ENCODE data around the gene NELL1. TPM values are rescaled to one million over a fixed set of nuclear protein-coding genes. Genes with fewer than 3 reads are reported as not detected.

The NELL1 gene
- polyA plus RNA-seq, 4 donors, result 0.18 to 5.1 TPM; not detected in 2

GRCh38 chr11:21470521-21470920 lies 801.1 kb downstream of the NELL1 start:
- no peak overlapping the region for H3K27ac ChIP-seq (ENCODE audit: low read depth in 1 of 3, low read length in 2 of 3)
- no peak for DNase-seq
- no peak overlapping the region for H3K4me3 ChIP-seq (ENCODE audit: low read depth in 1 of 3, low read length in 3 of 3)
- H3K9me3 ChIP-seq (ENCODE audit: control insufficient read depth in 2 of 2, insufficient read depth in 1 of 2, low read depth in 1 of 2, low read length in 1 of 2), result no peaks in the 10 kb centered on the region
- no peaks in the 10 kb centered on the region for H3K36me3 ChIP-seq (ENCODE audit: control insufficient read depth in 3 of 3, insufficient read depth in 2 of 3, low read depth in 1 of 3, low read length in 3 of 3)
- no peak for FAIRE-seq
- H3K27me3 ChIP-seq (ENCODE audit: control insufficient read depth in 3 of 3, insufficient read depth in 3 of 3, low read length in 3 of 3), result peaks cover 0 to 4% (median 0%) of the 10 kb centered on the region in 3 donors
- no peaks in the 10 kb centered on the region for H3K4me1 ChIP-seq (ENCODE audit: control insufficient read depth in 3 of 3, insufficient read depth in 2 of 3, low read depth in 1 of 3, low read length in 2 of 3)

DNA sequence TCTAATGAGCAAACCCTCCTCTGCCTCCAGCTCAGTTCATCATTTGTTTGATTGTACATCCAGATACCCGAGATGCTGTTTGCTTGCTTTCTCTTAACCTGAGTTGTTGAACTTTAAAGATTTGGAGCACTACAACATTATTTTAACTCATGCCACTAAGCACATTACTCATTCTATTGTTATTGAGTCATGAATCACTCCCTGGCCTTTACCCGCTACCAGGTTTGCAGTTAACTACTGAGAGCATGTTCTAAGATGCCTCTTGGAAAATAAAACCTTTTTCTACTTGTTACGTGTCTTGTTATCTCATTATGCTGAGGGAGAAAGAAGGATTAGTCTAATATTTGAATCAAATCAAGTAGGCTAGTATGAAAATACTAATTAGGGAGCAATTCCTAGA lies 802.9 kb downstream of the NELL1 start:
- Histone ChIP-seq H3K27ac (ENCODE audit: low read depth in 1 of 3, low read length in 2 of 3) (no peak overlapping the region), H3K36me3 (ENCODE audit: control insufficient read depth in 3 of 3, insufficient read depth in 2 of 3, low read depth in 1 of 3, low read length in 3 of 3) (no peaks in the 10 kb centered on the region), H3K9me3 (ENCODE audit: control insufficient read depth in 2 of 2, insufficient read depth in 1 of 2, low read depth in 1 of 2, low read length in 1 of 2) (no peaks in the 10 kb centered on the region), H3K4me3 (ENCODE audit: low read depth in 1 of 3, low read length in 3 of 3) (no peak overlapping the region), H3K4me1 (ENCODE audit: control insufficient read depth in 3 of 3, insufficient read depth in 2 of 3, low read depth in 1 of 3, low read length in 2 of 3) (no peaks in the 10 kb centered on the region), H3K27me3 (ENCODE audit: control insufficient read depth in 3 of 3, insufficient read depth in 3 of 3, low read length in 3 of 3) (peaks cover 0 to 4% (median 0%) of the 10 kb centered on the region in 3 donors)
- no peak for DNase-seq
- no peak for FAIRE-seq
- 36 to 59% (median 59%) methylated on average over 3 of the region's 3 CpGs for WGBS, 3 donors

GRCh38 chr11:21474529-21474928 lies 805.1 kb downstream of the NELL1 start:
- no peak for DNase-seq
- no peak overlapping the region for H3K27ac ChIP-seq (ENCODE audit: low read depth in 1 of 3, low read length in 2 of 3)
- no peaks in the 10 kb centered on the region for H3K36me3 ChIP-seq (ENCODE audit: control insufficient read depth in 3 of 3, insufficient read depth in 2 of 3, low read depth in 1 of 3, low read length in 3 of 3)
- peaks cover 0 to 4% (median 0%) of the 10 kb centered on the region in 3 donors for H3K27me3 ChIP-seq (ENCODE audit: control insufficient read depth in 3 of 3, insufficient read depth in 3 of 3, low read length in 3 of 3)
- no peaks in the 10 kb centered on the region for H3K4me1 ChIP-seq (ENCODE audit: control insufficient read depth in 3 of 3, insufficient read depth in 2 of 3, low read depth in 1 of 3, low read length in 2 of 3)
- no peak for FAIRE-seq
- no peaks in the 10 kb centered on the region for H3K9me3 ChIP-seq (ENCODE audit: control insufficient read depth in 2 of 2, insufficient read depth in 1 of 2, low read depth in 1 of 2, low read length in 1 of 2)
- H3K4me3 ChIP-seq (ENCODE audit: low read depth in 1 of 3, low read length in 3 of 3), result no peak overlapping the region

DNA sequence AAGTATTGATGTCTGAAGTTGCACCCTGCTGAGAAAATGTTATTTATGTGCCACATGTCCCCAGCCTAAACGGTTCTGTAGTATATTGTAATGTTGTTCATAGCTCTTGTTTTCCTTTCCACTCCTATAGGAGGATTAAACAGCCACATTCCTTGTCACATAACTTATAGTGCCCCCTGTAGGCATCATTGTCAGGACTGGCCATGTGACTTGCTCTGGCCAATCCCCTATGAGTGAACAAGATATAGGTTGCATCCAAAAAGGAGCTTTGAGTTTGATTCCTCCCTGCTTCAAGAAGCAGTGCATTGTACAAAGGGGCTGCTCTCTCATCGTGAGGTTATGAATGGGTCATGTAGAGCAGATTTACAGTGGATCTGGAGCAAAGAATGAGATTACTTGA lies 805.9 kb downstream of the NELL1 start:
- no peak overlapping the region for H3K27ac ChIP-seq (ENCODE audit: low read depth in 1 of 3, low read length in 2 of 3)
- FAIRE-seq, result no peak

DNA sequence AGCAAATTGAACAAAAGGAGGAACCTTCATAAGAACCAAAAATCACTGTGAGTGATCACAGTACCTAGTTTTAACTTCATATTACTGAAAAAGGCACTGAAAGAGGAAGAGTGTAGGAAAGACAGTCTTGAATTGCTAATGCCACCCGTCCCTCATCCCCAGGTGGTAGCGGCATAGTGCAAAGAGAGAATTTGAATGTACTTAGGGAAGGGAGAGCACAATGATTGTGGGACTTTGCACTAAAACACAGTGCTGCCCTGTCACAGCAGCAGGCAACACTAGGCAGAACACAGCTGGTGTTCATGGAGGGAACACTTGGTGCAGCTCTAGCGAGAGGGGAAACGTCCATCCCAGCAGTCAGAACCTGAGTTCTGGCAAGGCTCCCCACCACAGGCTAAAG lies 807.2 kb downstream of the NELL1 start:
- Histone ChIP-seq H3K9me3 (ENCODE audit: control insufficient read depth in 2 of 2, insufficient read depth in 1 of 2, low read depth in 1 of 2, low read length in 1 of 2) (no peaks in the 10 kb centered on the region), H3K27ac (ENCODE audit: low read depth in 1 of 3, low read length in 2 of 3) (no peak overlapping the region), H3K27me3 (ENCODE audit: control insufficient read depth in 3 of 3, insufficient read depth in 3 of 3, low read length in 3 of 3) (no peaks in the 10 kb centered on the region), H3K36me3 (ENCODE audit: control insufficient read depth in 3 of 3, insufficient read depth in 2 of 3, low read depth in 1 of 3, low read length in 3 of 3) (no peaks in the 10 kb centered on the region), H3K4me1 (ENCODE audit: control insufficient read depth in 3 of 3, insufficient read depth in 2 of 3, low read depth in 1 of 3, low read length in 2 of 3) (no peaks in the 10 kb centered on the region), H3K4me3 (ENCODE audit: low read depth in 1 of 3, low read length in 3 of 3) (no peak overlapping the region)
- WGBS, 3 donors, result 71 to 88% (median 83%) methylated on average over 4 of the region's 4 CpGs
- DNase-seq (no peak), FAIRE-seq (no peak)

More for the DNA sequence above, 805.9 kb downstream of the NELL1 start:
- Histone ChIP-seq H3K4me3 (ENCODE audit: low read depth in 1 of 3, low read length in 3 of 3) (no peak overlapping the region), H3K4me1 (ENCODE audit: control insufficient read depth in 3 of 3, insufficient read depth in 2 of 3, low read depth in 1 of 3, low read length in 2 of 3) (no peaks in the 10 kb centered on the region), H3K9me3 (ENCODE audit: control insufficient read depth in 2 of 2, insufficient read depth in 1 of 2, low read depth in 1 of 2, low read length in 1 of 2) (no peaks in the 10 kb centered on the region), H3K27me3 (ENCODE audit: control insufficient read depth in 3 of 3, insufficient read depth in 3 of 3, low read length in 3 of 3) (peaks cover 0 to 4% (median 0%) of the 10 kb centered on the region in 3 donors), H3K36me3 (ENCODE audit: control insufficient read depth in 3 of 3, insufficient read depth in 2 of 3, low read depth in 1 of 3, low read length in 3 of 3) (no peaks in the 10 kb centered on the region)
- WGBS, 3 donors, result 72 to 73% (median 72%) methylated on average over 2 of the region's 2 CpGs
- DNase-seq, result no peak

- H3K36me3 ChIP-seq (ENCODE audit: control insufficient read depth in 3 of 3, insufficient read depth in 2 of 3, low read depth in 1 of 3, low read length in 3 of 3), result no peaks in the 10 kb centered on the region
- FAIRE-seq (no peak), DNase-seq (no peak)
- no peaks in the 10 kb centered on the region for H3K4me1 ChIP-seq (ENCODE audit: control insufficient read depth in 3 of 3, insufficient read depth in 2 of 3, low read depth in 1 of 3, low read length in 2 of 3)
- no peak overlapping the region for H3K4me3 ChIP-seq (ENCODE audit: low read depth in 1 of 3, low read length in 3 of 3)
- no peaks in the 10 kb centered on the region for H3K27me3 ChIP-seq (ENCODE audit: control insufficient read depth in 3 of 3, insufficient read depth in 3 of 3, low read length in 3 of 3)
- H3K27ac ChIP-seq (ENCODE audit: low read depth in 1 of 3, low read length in 2 of 3), result no peak overlapping the region
- WGBS, 3 donors, result 40 to 55% (median 52%) methylated on average over 2 of the region's 2 CpGs
- H3K9me3 ChIP-seq (ENCODE audit: control insufficient read depth in 2 of 2, insufficient read depth in 1 of 2, low read depth in 1 of 2, low read length in 1 of 2), result no peaks in the 10 kb centered on the region
These were observed 810.9 kb downstream of the NELL1 start for GRCh38 chr11:21480240-21480639.

- FAIRE-seq, result no peak
- no peak overlapping the region for H3K4me3 ChIP-seq (ENCODE audit: low read depth in 1 of 3, low read length in 3 of 3)
These were observed 811.9 kb downstream of the NELL1 start for GRCh38 chr11:21481255-21481654.

GRCh38 chr11:21484039-21484438 lies 814.7 kb downstream of the NELL1 start:
- FAIRE-seq (no peak), DNase-seq (no peak)
- WGBS, 3 donors, result 95 to 96% (median 96%) methylated on average over 4 of the region's 4 CpGs
- no peaks in the 10 kb centered on the region for H3K4me1 ChIP-seq (ENCODE audit: control insufficient read depth in 3 of 3, insufficient read depth in 2 of 3, low read depth in 1 of 3, low read length in 2 of 3)
- no peaks in the 10 kb centered on the region for H3K27me3 ChIP-seq (ENCODE audit: control insufficient read depth in 3 of 3, insufficient read depth in 3 of 3, low read length in 3 of 3)
- no peaks in the 10 kb centered on the region for H3K36me3 ChIP-seq (ENCODE audit: control insufficient read depth in 3 of 3, insufficient read depth in 2 of 3, low read depth in 1 of 3, low read length in 3 of 3)
- H3K27ac ChIP-seq (ENCODE audit: low read depth in 1 of 3, low read length in 2 of 3), result no peak overlapping the region
- H3K9me3 ChIP-seq (ENCODE audit: control insufficient read depth in 2 of 2, insufficient read depth in 1 of 2, low read depth in 1 of 2, low read length in 1 of 2), result no peaks in the 10 kb centered on the region
- no peak overlapping the region for H3K4me3 ChIP-seq (ENCODE audit: low read depth in 1 of 3, low read length in 3 of 3)

More at GRCh38 chr11:21481255-21481654, 811.9 kb downstream of the NELL1 start:
- no peaks in the 10 kb centered on the region for H3K36me3 ChIP-seq (ENCODE audit: control insufficient read depth in 3 of 3, insufficient read depth in 2 of 3, low read depth in 1 of 3, low read length in 3 of 3)
- no peaks in the 10 kb centered on the region for H3K4me1 ChIP-seq (ENCODE audit: control insufficient read depth in 3 of 3, insufficient read depth in 2 of 3, low read depth in 1 of 3, low read length in 2 of 3)
- H3K9me3 ChIP-seq (ENCODE audit: control insufficient read depth in 2 of 2, insufficient read depth in 1 of 2, low read depth in 1 of 2, low read length in 1 of 2), result no peaks in the 10 kb centered on the region
- no peaks in the 10 kb centered on the region for H3K27me3 ChIP-seq (ENCODE audit: control insufficient read depth in 3 of 3, insufficient read depth in 3 of 3, low read length in 3 of 3)
- no peak overlapping the region for H3K27ac ChIP-seq (ENCODE audit: low read depth in 1 of 3, low read length in 2 of 3)
- DNase-seq, result no peak

DNA sequence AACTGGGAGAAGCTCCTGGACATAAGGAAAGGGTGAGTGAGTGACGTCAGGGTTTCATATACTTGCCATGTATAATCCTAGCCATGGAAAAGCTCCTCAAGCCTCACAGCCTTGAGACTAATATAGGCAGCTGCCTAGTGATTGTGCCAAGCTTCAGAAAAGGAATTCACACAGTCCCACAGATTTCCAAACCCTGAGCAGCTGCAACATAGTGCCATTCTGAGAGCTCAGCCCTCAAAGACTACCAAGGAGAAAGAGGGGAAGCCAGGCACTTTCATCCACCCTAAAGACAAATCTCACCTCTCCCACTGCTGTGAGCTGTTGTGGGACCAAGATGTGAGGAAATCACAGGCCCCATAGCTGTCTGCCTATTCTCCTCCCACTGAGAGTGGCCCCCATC lies 815.6 kb downstream of the NELL1 start:
- Histone ChIP-seq H3K4me3 (ENCODE audit: low read depth in 1 of 3, low read length in 3 of 3) (no peak overlapping the region), H3K4me1 (ENCODE audit: control insufficient read depth in 3 of 3, insufficient read depth in 2 of 3, low read depth in 1 of 3, low read length in 2 of 3) (no peaks in the 10 kb centered on the region), H3K27me3 (ENCODE audit: control insufficient read depth in 3 of 3, insufficient read depth in 3 of 3, low read length in 3 of 3) (no peaks in the 10 kb centered on the region), H3K36me3 (ENCODE audit: control insufficient read depth in 3 of 3, insufficient read depth in 2 of 3, low read depth in 1 of 3, low read length in 3 of 3) (no peaks in the 10 kb centered on the region), H3K9me3 (ENCODE audit: control insufficient read depth in 2 of 2, insufficient read depth in 1 of 2, low read depth in 1 of 2, low read length in 1 of 2) (no peaks in the 10 kb centered on the region), H3K27ac (ENCODE audit: low read depth in 1 of 3, low read length in 2 of 3) (no peak overlapping the region)
- FAIRE-seq, result no peak
- WGBS, 3 donors, result 56 to 77% (median 77%) methylated on average over 1 of the region's 1 CpG
- no peak for DNase-seq

All from small intestine (tissue), 7 donors.